ENCODE measurements around the gene SEC14L3.

GRCh38 chr22:30413001-30413400, 58.8 kb downstream of the SEC14L3 start:
- no peak for TF ChIP-seq CTCF (IDR thresholded peaks at IDR 0.05)
- no peak for TF ChIP-seq POLR2A (IDR thresholded peaks at IDR 0.05)
